Naive B cell (primary cell): ENCODE measurements around the gene PRKAB1. TPM values are rescaled to one million over a fixed set of nuclear protein-coding genes. Genes with fewer than 3 reads are reported as not detected.

ENCODE experiments used
- polyA plus RNA-seq, 6 donors: library from polyadenylated mRNA; unstranded; fragments of 300-500 nt; fragmentation: Illumina TruSeq; gene quantifications; one replicate each; pipeline ENCODE4 v1.2.3, GENCODE V29; 2021; ENCODE audit warnings: low read depth in 6 of 6

PRKAB1 gene
- polyA plus RNA-seq, 6 donors from 2014 or later: 39.9 to 68.8 (median 55.4) TPM

Other genes starting within 250 kb of the PRKAB1 start
- under 1 TPM in 1 of 6 donors, not detected in 5; 0.46 TPM for gene TMEM233, start 74.4 kb upstream of the PRKAB1 start, polyA plus RNA-seq
- 1 to 10 TPM in 1 of 6 donors, under 1 TPM in 3, not detected in 2; 0.34 to 1.1 (median 0.58) TPM for gene CIT, start 209.2 kb downstream of the PRKAB1 start, polyA plus RNA-seq